NB4 (cell line): ENCODE data around the gene ITGAV.

Experiments used
- CTCF ChIP-seq: IDR thresholded peaks from one replicate; pipeline ENCODE4 v1.5.1; 2012; ENCODE audit warnings: low read depth, low read length
- MAX ChIP-seq: IDR thresholded peaks from 2 replicates; pipeline ENCODE4 v1.6.1; 2011; ENCODE audit warnings: low read depth, low read length
- MYC ChIP-seq: IDR thresholded peaks from 2 replicates; pipeline ENCODE4 v1.6.1; 2011; ENCODE audit warnings: low read depth, low read length
- POLR2A ChIP-seq: IDR thresholded peaks from 2 replicates; pipeline ENCODE4 v1.6.1; 2011; ENCODE audit warnings: mild to moderate bottlenecking; ENCODE audit not compliant: insufficient read length; ENCODE audit errors: extremely low read depth

DNA sequence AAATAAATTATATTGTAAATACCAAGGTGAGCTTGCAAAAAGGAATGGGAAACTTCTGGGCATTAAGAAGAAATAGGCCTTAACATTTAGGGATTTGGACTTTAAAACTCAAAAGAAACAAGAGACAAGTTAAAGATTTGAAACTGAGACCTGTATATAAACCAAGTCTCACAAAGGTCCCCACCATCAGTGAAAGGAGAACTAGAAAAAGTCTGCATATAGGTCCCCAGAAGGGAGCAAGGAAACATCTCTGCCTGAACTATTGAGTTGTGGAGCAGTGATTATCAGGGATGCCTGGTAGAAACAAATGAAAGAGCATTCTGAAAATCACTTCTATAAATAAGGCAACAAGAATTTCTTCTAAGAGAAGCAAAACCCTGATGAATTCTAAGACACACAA, 30.5 kb upstream of the ITGAV start:
- TF ChIP-seq CTCF: no peak
- TF ChIP-seq POLR2A: no peak
- TF ChIP-seq MAX: no peak
- TF ChIP-seq MYC: no peak
